Liver (tissue), 9 donors: ENCODE results near the gene CELF4. TPM values are rescaled to one million over a fixed set of nuclear protein-coding genes. Genes with fewer than 3 reads are reported as not detected.
A peak's percentile ranks its signal among the peaks of the same experiment; 100 is the strongest.

Experiments
- DNase-seq: peaks from one replicate; pipeline ENCODE4 v3.0.0-alpha.2; 2017; ENCODE audit warnings: low spot score
- H3K27ac ChIP-seq, 2 donors: one replicate each; pipeline ENCODE4 v1.7.0; 2013; ENCODE audit warnings: inconsistent platforms in 2 of 2, low read length in 2 of 2, control low read depth in 1 of 2, low read depth in 1 of 2, mild to moderate bottlenecking in 1 of 2
- H3K27me3 ChIP-seq, 4 donors: one replicate each; pipeline versions ENCODE4 v1.6.1 to v1.7.0; 2013; ENCODE audit warnings: low read length in 3 of 4, inconsistent platforms in 1 of 4, mild to moderate bottlenecking in 1 of 4, moderate library complexity in 1 of 4; ENCODE audit not compliant: control insufficient read depth in 4 of 4, insufficient read depth in 4 of 4
- H3K36me3 ChIP-seq, 4 donors: one replicate each; pipeline versions ENCODE4 v1.6.1 to v1.7.0; 2013; ENCODE audit warnings: low read length in 3 of 4, mild to moderate bottlenecking in 3 of 4, low read depth in 1 of 4, moderate library complexity in 1 of 4; ENCODE audit not compliant: control insufficient read depth in 4 of 4, insufficient read depth in 3 of 4
- H3K4me1 ChIP-seq, 4 donors: one replicate each; pipeline versions ENCODE4 v1.6.1 to v1.7.0; 2013; ENCODE audit warnings: low read length in 3 of 4, mild to moderate bottlenecking in 3 of 4, moderate library complexity in 1 of 4; ENCODE audit not compliant: control insufficient read depth in 4 of 4, insufficient read depth in 4 of 4
- H3K4me3 ChIP-seq, 3 donors: one replicate each; pipeline versions ENCODE4 v1.6.1 to v1.7.0; 2013; ENCODE audit warnings: low read length in 3 of 3, control low read depth in 1 of 3, low read depth in 1 of 3, mild to moderate bottlenecking in 1 of 3
- H3K9ac ChIP-seq, 2 donors: one replicate each; pipeline ENCODE4 v1.7.0; 2013; ENCODE audit warnings: low read length in 2 of 2, mild to moderate bottlenecking in 2 of 2, moderate library complexity in 2 of 2, control low read depth in 1 of 2, low read depth in 1 of 2
- H3K9me3 ChIP-seq, 4 donors: one replicate each; pipeline versions ENCODE4 v1.6.1 to v1.7.0; 2013; ENCODE audit warnings: low read length in 3 of 4; ENCODE audit not compliant: control insufficient read depth in 4 of 4
- EGR1 ChIP-seq, 2 donors: IDR thresholded peaks; 2 replicates each; pipeline ENCODE4 v1.6.1; 2016 to 2018; ENCODE audit warnings: antibody characterized with exemption in 2 of 2, low read depth in 2 of 2
- FOXA1 ChIP-seq: IDR thresholded peaks from 2 replicates; pipeline ENCODE4 v1.6.1; 2016; ENCODE audit warnings: antibody characterized with exemption
- GABPA ChIP-seq, 2 donors: IDR thresholded peaks in 1 of 2; conservative IDR thresholded peaks in 1 of 2; 2 replicates each; pipeline ENCODE4 v1.6.1; 2016; ENCODE audit warnings: antibody characterized with exemption in 2 of 2, mild to moderate bottlenecking in 1 of 2, moderate library complexity in 1 of 2
- HNF4G ChIP-seq: IDR thresholded peaks from 2 replicates; pipeline ENCODE4 v1.6.1; 2016; ENCODE audit warnings: antibody characterized with exemption
- JUND ChIP-seq, 2 donors: IDR thresholded peaks; 2 replicates each; pipeline ENCODE4 v1.6.1; 2016; ENCODE audit warnings: antibody characterized with exemption in 2 of 2
- RAD21 ChIP-seq, 2 donors: IDR thresholded peaks; 2 replicates each; pipeline ENCODE4 v1.6.1; 2016; ENCODE audit warnings: antibody characterized with exemption in 2 of 2, mild to moderate bottlenecking in 2 of 2
- RXRA ChIP-seq, 2 donors: IDR thresholded peaks; 2 replicates each; pipeline ENCODE4 v1.6.1; 2017 to 2018; ENCODE audit warnings: antibody characterized with exemption in 2 of 2, mild to moderate bottlenecking in 1 of 2
- SP1 ChIP-seq: IDR thresholded peaks from 2 replicates; pipeline ENCODE4 v1.6.1; 2018; ENCODE audit warnings: antibody characterized with exemption, mild to moderate bottlenecking
- YY1 ChIP-seq: IDR thresholded peaks from 2 replicates; pipeline ENCODE4 v1.6.1; 2016; ENCODE audit warnings: antibody characterized with exemption, mild to moderate bottlenecking
- WGBS: extraction: QIAGEN DNeasy Blood & Tissue Kit; methylation state at CpG from one replicate; pipeline ENCODE4 v1.1.7; 2013; 5-methylcytosine and 5-hydroxymethylcytosine counted together
- polyA plus RNA-seq, 2 donors: library from polyadenylated mRNA; stranded (reverse) in 1 of 2; unstranded in 1 of 2; fragments of 200-250 nt in 1 of 2; fragments of >200 nt in 1 of 2; fragmentation: Nextera tagmentation in 1 of 2; extraction: Ambion mirVana in 1 of 2; gene quantifications; one replicate each; pipeline versions ENCODE4 v1.2.1 to v1.2.3, GENCODE V29; 2013 to 2015
- total RNA-seq, 2 donors: library from RNA; depleted of rRNA; stranded (reverse); fragments of >200 nt; gene quantifications; one replicate each; pipeline ENCODE4 v1.2.3, GENCODE V29; 2014
- TF ChIP-seq, protein P1 (sequence below): IDR thresholded peaks from 2 replicates; pipeline ENCODE4 v1.6.1; 2016; ENCODE audit warnings: antibody characterized with exemption
- TF ChIP-seq, protein P2 (sequence below): IDR thresholded peaks from 2 replicates; pipeline ENCODE4 v1.6.1; 2016; ENCODE audit warnings: antibody characterized with exemption, mild to moderate bottlenecking
- TF ChIP-seq, protein P3 (sequence below): fragments of 150-350 bp; IDR thresholded peaks from 2 replicates; pipeline ENCODE4 v1.5.1; 2017; ENCODE audit warnings: improper control_type of control experiment, low read depth, low read length; ENCODE audit not compliant: missing input control
- TF ChIP-seq, protein P4 (sequence below): IDR thresholded peaks from 2 replicates; pipeline ENCODE4 v1.6.1; 2016; ENCODE audit warnings: antibody characterized with exemption
- donor health status: healthy.
- donor health status: healthy.
- donor health status: healthy.
- donor health status: healthy.
- donor health status: healthy.

CELF4 gene
- total and polyA plus RNA-seq, 4 donors, result 0.08 to 0.28 (median 0.21) TPM; not detected in 1

DNA sequence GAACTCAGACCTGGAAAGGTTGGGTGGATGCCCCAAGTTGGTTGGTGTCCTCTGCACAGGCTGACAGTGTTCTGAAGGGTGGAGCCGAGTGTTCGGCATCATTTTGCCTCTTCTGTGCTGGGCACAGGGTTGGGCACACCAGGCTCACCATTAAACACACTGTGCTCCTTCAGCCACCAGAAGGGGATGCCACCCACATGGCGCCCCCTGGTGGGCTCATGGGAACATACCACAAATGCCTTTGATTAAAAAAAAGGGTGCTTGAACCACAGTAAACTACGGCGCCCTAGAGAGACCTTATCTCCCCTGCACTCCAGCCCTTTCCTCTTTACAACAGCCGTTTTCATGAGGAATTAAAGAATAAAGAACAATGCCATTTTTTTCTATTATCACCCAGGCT is 89.4 kb downstream of the CELF4 start:
- no peak overlapping the region for H3K4me3 ChIP-seq
- TF ChIP-seq RAD21 (IDR thresholded peaks at IDR 0.05), result peak; percentile 23 to 53
- TF ChIP-seq, protein P1, sequence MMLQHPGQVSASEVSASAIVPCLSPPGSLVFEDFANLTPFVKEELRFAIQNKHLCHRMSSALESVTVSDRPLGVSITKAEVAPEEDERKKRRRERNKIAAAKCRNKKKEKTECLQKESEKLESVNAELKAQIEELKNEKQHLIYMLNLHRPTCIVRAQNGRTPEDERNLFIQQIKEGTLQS, result no peak
- H3K4me1 ChIP-seq, result no peaks in the 10 kb centered on the region
- H3K27ac ChIP-seq, result no peak overlapping the region
- H3K9me3 ChIP-seq, result no peaks in the 10 kb centered on the region
- 33% methylated on average over 6 of the region's 6 CpGs for WGBS
- peak; percentile 37 for DNase-seq
- no peak overlapping the region for H3K9ac ChIP-seq
- peaks cover 0 to 3% (median 0%) of the 10 kb centered on the region in 4 donors for H3K27me3 ChIP-seq
- H3K36me3 ChIP-seq, result no peaks in the 10 kb centered on the region

DNA sequence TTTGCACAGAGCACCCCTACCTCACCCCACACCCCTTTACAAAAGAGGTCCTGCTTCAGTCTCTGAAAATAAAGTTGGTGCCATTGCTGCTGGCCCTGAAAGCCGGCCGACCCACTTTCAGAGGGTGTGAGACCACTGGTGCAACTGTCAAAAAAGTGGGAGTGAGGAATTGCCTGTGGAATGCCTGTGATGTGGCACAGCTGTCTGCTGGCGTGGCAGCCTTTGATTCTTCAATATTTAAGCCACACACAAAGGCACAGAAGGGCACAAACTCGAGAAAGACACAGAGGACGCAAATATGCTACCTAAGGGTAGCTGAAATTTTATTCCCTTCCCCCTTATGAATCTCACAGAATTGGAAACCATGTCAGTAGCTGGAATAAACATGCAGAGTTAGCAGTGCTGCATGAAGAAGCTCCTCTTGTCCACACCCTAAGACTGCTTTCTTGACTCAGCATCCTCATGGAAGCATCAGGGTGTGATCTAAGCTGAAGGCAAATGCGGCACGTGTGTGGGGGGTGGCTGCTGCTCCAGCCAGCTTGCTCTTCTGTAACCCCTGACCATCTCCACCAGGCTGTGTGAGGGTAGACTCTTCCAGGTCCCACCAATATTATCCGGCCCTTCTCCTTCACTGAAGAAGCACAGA is 92.3 kb downstream of the CELF4 start:
- no peak for TF ChIP-seq JUND (IDR thresholded peaks at IDR 0.05)
- TF ChIP-seq HNF4G, result no peak
- no peak for TF ChIP-seq YY1
- TF ChIP-seq, protein P2, sequence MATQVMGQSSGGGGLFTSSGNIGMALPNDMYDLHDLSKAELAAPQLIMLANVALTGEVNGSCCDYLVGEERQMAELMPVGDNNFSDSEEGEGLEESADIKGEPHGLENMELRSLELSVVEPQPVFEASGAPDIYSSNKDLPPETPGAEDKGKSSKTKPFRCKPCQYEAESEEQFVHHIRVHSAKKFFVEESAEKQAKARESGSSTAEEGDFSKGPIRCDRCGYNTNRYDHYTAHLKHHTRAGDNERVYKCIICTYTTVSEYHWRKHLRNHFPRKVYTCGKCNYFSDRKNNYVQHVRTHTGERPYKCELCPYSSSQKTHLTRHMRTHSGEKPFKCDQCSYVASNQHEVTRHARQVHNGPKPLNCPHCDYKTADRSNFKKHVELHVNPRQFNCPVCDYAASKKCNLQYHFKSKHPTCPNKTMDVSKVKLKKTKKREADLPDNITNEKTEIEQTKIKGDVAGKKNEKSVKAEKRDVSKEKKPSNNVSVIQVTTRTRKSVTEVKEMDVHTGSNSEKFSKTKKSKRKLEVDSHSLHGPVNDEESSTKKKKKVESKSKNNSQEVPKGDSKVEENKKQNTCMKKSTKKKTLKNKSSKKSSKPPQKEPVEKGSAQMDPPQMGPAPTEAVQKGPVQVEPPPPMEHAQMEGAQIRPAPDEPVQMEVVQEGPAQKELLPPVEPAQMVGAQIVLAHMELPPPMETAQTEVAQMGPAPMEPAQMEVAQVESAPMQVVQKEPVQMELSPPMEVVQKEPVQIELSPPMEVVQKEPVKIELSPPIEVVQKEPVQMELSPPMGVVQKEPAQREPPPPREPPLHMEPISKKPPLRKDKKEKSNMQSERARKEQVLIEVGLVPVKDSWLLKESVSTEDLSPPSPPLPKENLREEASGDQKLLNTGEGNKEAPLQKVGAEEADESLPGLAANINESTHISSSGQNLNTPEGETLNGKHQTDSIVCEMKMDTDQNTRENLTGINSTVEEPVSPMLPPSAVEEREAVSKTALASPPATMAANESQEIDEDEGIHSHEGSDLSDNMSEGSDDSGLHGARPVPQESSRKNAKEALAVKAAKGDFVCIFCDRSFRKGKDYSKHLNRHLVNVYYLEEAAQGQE, result no peak
- no peak for TF ChIP-seq GABPA (IDR thresholded peaks at IDR 0.05 in 1 of 2, conservative IDR thresholded peaks at IDR 0.05 in 1 of 2)
- TF ChIP-seq, protein P3, sequence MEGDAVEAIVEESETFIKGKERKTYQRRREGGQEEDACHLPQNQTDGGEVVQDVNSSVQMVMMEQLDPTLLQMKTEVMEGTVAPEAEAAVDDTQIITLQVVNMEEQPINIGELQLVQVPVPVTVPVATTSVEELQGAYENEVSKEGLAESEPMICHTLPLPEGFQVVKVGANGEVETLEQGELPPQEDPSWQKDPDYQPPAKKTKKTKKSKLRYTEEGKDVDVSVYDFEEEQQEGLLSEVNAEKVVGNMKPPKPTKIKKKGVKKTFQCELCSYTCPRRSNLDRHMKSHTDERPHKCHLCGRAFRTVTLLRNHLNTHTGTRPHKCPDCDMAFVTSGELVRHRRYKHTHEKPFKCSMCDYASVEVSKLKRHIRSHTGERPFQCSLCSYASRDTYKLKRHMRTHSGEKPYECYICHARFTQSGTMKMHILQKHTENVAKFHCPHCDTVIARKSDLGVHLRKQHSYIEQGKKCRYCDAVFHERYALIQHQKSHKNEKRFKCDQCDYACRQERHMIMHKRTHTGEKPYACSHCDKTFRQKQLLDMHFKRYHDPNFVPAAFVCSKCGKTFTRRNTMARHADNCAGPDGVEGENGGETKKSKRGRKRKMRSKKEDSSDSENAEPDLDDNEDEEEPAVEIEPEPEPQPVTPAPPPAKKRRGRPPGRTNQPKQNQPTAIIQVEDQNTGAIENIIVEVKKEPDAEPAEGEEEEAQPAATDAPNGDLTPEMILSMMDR, result no peak
- TF ChIP-seq, protein P4, sequence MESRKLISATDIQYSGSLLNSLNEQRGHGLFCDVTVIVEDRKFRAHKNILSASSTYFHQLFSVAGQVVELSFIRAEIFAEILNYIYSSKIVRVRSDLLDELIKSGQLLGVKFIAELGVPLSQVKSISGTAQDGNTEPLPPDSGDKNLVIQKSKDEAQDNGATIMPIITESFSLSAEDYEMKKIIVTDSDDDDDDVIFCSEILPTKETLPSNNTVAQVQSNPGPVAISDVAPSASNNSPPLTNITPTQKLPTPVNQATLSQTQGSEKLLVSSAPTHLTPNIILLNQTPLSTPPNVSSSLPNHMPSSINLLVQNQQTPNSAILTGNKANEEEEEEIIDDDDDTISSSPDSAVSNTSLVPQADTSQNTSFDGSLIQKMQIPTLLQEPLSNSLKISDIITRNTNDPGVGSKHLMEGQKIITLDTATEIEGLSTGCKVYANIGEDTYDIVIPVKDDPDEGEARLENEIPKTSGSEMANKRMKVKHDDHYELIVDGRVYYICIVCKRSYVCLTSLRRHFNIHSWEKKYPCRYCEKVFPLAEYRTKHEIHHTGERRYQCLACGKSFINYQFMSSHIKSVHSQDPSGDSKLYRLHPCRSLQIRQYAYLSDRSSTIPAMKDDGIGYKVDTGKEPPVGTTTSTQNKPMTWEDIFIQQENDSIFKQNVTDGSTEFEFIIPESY, result no peak
- no peak for TF ChIP-seq RXRA (IDR thresholded peaks at IDR 0.05)
- TF ChIP-seq FOXA1, result no peak
- no peak for TF ChIP-seq EGR1 (IDR thresholded peaks at IDR 0.05; ENCODE audit: low read depth in 2 of 2)
- TF ChIP-seq SP1, result no peak
- Histone ChIP-seq H3K4me1 (no peaks in the 10 kb centered on the region), H3K27ac (no peak overlapping the region), H3K9ac (no peak overlapping the region), H3K36me3 (no peaks in the 10 kb centered on the region), H3K9me3 (no peaks in the 10 kb centered on the region), H3K4me3 (no peak overlapping the region), H3K27me3 (peaks cover 0 to 3% (median 0%) of the 10 kb centered on the region in 4 donors)
- 63% methylated on average over 8 of the region's 8 CpGs for WGBS
- DNase-seq, result no peak
